Neuronal stem cell (in vitro differentiated cells): ENCODE measurements around the gene EIF2B1.

ENCODE experiments used
- DNase-seq: peaks from one replicate; pipeline ENCODE4 v3.0.0-alpha.2; 2013; ENCODE audit warnings: low spot score
- H2AFZ ChIP-seq: one replicate; pipeline ENCODE4 v1.6.1; 2013; ENCODE audit warnings: mild to moderate bottlenecking, low read length, inconsistent platforms
- H2AK5ac ChIP-seq: 2 replicates; pipeline ENCODE4 v1.6.1; 2013; ENCODE audit warnings: low read depth, mild to moderate bottlenecking, inconsistent platforms, low read length, moderate library complexity, mixed read lengths
- H2BK120ac ChIP-seq: 2 replicates; pipeline ENCODE4 v1.6.1; 2013; ENCODE audit warnings: low read depth, mild to moderate bottlenecking, inconsistent platforms, low read length, moderate library complexity, mixed read lengths
- H2BK12ac ChIP-seq: one replicate; pipeline ENCODE4 v1.6.1; 2013; ENCODE audit warnings: low read length, inconsistent platforms
- H2BK15ac ChIP-seq: 2 replicates; pipeline ENCODE4 v1.6.1; 2013; ENCODE audit warnings: mild to moderate bottlenecking, low read length, inconsistent platforms, mixed read lengths
- H2BK5ac ChIP-seq: one replicate; pipeline ENCODE4 v1.6.1; 2013; ENCODE audit warnings: inconsistent platforms, mild to moderate bottlenecking, low read length, moderate library complexity
- H3K14ac ChIP-seq: one replicate; pipeline ENCODE4 v1.6.1; 2013; ENCODE audit warnings: low read length, inconsistent platforms
- H3K18ac ChIP-seq: 2 replicates; pipeline ENCODE4 v1.6.1; 2013; ENCODE audit warnings: low read length, inconsistent platforms
- H3K23ac ChIP-seq: 2 replicates; pipeline ENCODE4 v1.6.1; 2013; ENCODE audit warnings: low read depth, mild to moderate bottlenecking, mixed read lengths, low read length, inconsistent platforms; ENCODE audit not compliant: poor library complexity
- H3K27ac ChIP-seq: replicated peaks from 3 replicates; pipeline ENCODE4 v1.5.1; 2013; ENCODE audit warnings: low read length, inconsistent platforms
- H3K27me3 ChIP-seq, 3 experiments: 2 replicates each; pipeline ENCODE4 v1.6.1; 2013; ENCODE audit warnings: low read length in 3 of 3, mild to moderate bottlenecking in 2 of 3, inconsistent platforms in 1 of 3, low read depth in 1 of 3, mixed read lengths in 1 of 3, moderate library complexity in 1 of 3; ENCODE audit not compliant: control insufficient read depth in 3 of 3, insufficient read depth in 3 of 3
- H3K36me3 ChIP-seq, 2 donors: replicated peaks in 1 of 2; 2 replicates each; pipeline ENCODE4 v1.6.1; 2013; ENCODE audit warnings: low read length in 2 of 2; ENCODE audit not compliant: control insufficient read depth in 2 of 2, insufficient read depth in 2 of 2
- H3K4ac ChIP-seq: 2 replicates; pipeline ENCODE4 v1.6.1; 2013; ENCODE audit warnings: inconsistent platforms, mild to moderate bottlenecking, low read length, moderate library complexity
- H3K4me1 ChIP-seq, 2 donors: 1 replicate in 1 of 2; 2 replicates in 1 of 2; pipeline ENCODE4 v1.6.1; 2013; ENCODE audit warnings: low read length in 2 of 2, low read depth in 1 of 2; ENCODE audit not compliant: control insufficient read depth in 2 of 2, insufficient read depth in 1 of 2
- H3K4me2 ChIP-seq: one replicate; pipeline ENCODE4 v1.6.1; 2013; ENCODE audit warnings: mild to moderate bottlenecking, low read length, inconsistent platforms; ENCODE audit not compliant: insufficient read depth, poor library complexity, severe bottlenecking
- H3K4me3 ChIP-seq, 2 donors: 2 replicates each; pipeline ENCODE4 v1.5.1; 2013; ENCODE audit warnings: low read length in 2 of 2, mild to moderate bottlenecking in 2 of 2, inconsistent platforms in 1 of 2, moderate library complexity in 1 of 2
- H3K79me1 ChIP-seq: one replicate; pipeline ENCODE4 v1.6.1; 2013; ENCODE audit warnings: low read depth, mild to moderate bottlenecking, inconsistent platforms, low read length, moderate library complexity
- H3K9ac ChIP-seq: one replicate; pipeline ENCODE4 v1.6.1; 2013; ENCODE audit warnings: mild to moderate bottlenecking, low read depth, low read length, inconsistent platforms; ENCODE audit not compliant: poor library complexity
- H3K9me3 ChIP-seq, 2 donors: replicated peaks in 1 of 2; 2 replicates each; pipeline versions ENCODE3 to v1.6.1; 2013; ENCODE audit warnings: low read length in 2 of 2, mild to moderate bottlenecking in 2 of 2, inconsistent platforms in 1 of 2, low read depth in 1 of 2, mixed read lengths in 1 of 2, moderate library complexity in 1 of 2; ENCODE audit not compliant: control insufficient read depth in 2 of 2, insufficient read depth in 1 of 2
- H4K8ac ChIP-seq: one replicate; pipeline ENCODE4 v1.6.1; 2013; ENCODE audit warnings: low read depth, mild to moderate bottlenecking, inconsistent platforms, low read length, moderate library complexity
- H4K91ac ChIP-seq: one replicate; pipeline ENCODE4 v1.6.1; 2013; ENCODE audit warnings: low read length, low read depth, mild to moderate bottlenecking, inconsistent platforms; ENCODE audit not compliant: poor library complexity
- WGBS, 2 donors: extraction: QIAGEN DNeasy Blood & Tissue Kit; methylation state at CpG; one replicate each; pipeline ENCODE4 v1.1.7; 2013; ENCODE audit warnings: missing lambda C conversion rate in 2 of 2, mixed read lengths in 1 of 2; ENCODE audit not compliant: insufficient read length in 2 of 2, insufficient replicate concordance in 1 of 2; ENCODE audit errors: extremely low coverage in 2 of 2; 5-methylcytosine and 5-hydroxymethylcytosine counted together

The EIF2B1 gene

DNA sequence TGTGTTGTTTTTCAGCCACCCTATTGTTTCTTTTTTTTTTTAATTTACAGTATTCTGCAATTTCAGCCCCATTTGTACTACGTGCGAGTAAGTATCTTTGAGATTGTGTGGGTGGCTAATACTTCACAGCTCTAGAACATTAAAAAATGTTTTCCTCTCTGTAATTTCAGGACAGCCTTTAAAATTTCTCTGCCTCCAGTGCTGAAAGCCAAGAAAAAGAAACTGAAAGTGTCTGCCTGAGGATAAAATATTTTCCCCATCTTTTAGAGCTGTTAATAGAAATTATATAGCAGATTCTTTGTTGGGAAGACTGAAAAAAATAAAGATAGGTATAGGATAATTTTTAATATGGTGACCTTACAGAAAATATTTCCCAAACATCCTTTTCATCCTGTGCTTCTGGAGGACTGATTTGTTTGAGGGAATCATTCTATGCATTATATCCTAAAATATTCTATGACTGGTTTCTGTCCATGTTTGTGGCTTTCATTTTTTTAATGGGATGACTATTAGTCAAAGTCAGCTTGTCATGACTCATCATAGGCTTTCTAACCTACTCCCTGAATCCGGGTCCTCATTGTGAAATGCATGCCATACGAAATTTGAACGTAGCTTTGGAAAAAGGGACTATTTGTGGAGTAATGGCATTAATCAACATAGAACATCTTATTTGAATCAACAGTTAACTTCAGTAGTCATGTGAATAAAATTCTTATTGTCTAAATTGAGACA is 26.7 kb upstream of the EIF2B1 start:
- Histone ChIP-seq H3K23ac (no peak overlapping the region), H3K27me3 (no peaks in the 10 kb centered on the region), H4K8ac (no peak overlapping the region), H3K4me3 (no peak overlapping the region), H4K91ac (no peak overlapping the region), H3K36me3 (peaks cover 12 to 66% of the 10 kb centered on the region in 2 donors), H2BK120ac (no peak overlapping the region), H3K9me3 (peaks cover 0 to 6% of the 10 kb centered on the region in 2 donors), H2AFZ (no peak overlapping the region), H3K4me2 (no peak overlapping the region), H2AK5ac (no peak overlapping the region), H3K4ac (no peak overlapping the region), H3K27ac (no peak overlapping the region), H2BK15ac (no peak overlapping the region), H3K14ac (no peak overlapping the region), H2BK5ac (no peak overlapping the region), H2BK12ac (no peak overlapping the region), H3K79me1 (no peaks in the 10 kb centered on the region), H3K9ac (no peak overlapping the region), H3K4me1 (no peaks in the 10 kb centered on the region), H3K18ac (no peak overlapping the region)
- no peak for DNase-seq
- WGBS, 2 donors, result no CpG with 5 or more reads among the region's 5 CpGs

DNA sequence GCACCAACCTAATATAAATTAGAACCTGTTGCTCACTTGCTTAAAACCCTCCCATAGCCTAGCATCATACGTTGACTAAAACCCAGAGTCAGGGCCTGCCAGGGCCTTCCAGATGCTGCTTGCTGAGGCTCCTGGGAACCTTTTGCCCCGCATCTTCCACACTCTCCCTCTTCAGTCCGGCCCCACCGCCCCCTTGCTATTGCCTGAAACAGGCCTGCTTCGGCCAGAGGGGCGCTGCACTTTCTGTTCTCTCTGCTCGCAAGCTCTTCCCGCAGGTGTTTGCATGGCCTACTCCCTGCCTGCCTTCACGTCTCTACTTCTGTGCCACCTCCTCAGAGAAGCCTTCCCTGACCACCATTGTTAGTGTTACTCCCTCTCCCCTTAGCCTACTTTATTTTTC is 23.7 kb upstream of the EIF2B1 start:
- H3K79me1 ChIP-seq, result no peaks in the 10 kb centered on the region
- H3K14ac ChIP-seq, result no peak overlapping the region
- H3K23ac ChIP-seq, result no peak overlapping the region
- H2AFZ ChIP-seq, result no peak overlapping the region
- no peak overlapping the region for H3K27ac ChIP-seq
- no CpG with 5 or more reads among the region's 9 CpGs for WGBS, 2 donors
- H2BK5ac ChIP-seq, result no peak overlapping the region
- H3K4ac ChIP-seq, result no peak overlapping the region
- no peak overlapping the region for H2BK120ac ChIP-seq
- DNase-seq, result no peak
- no peak overlapping the region for H2BK12ac ChIP-seq
- H2BK15ac ChIP-seq, result no peak overlapping the region
- H2AK5ac ChIP-seq, result no peak overlapping the region
- H4K8ac ChIP-seq, result no peak overlapping the region
- no peak overlapping the region for H3K9ac ChIP-seq
- no peak overlapping the region for H3K4me2 ChIP-seq
- H3K36me3 ChIP-seq, result peaks cover 20 to 84% of the 10 kb centered on the region in 2 donors
- no peak overlapping the region for H3K18ac ChIP-seq
- no peak overlapping the region for H3K4me3 ChIP-seq
- H4K91ac ChIP-seq, result no peak overlapping the region
- no peaks in the 10 kb centered on the region for H3K4me1 ChIP-seq
- H3K27me3 ChIP-seq, result no peaks in the 10 kb centered on the region
- peaks cover 0 to 2% of the 10 kb centered on the region in 2 donors for H3K9me3 ChIP-seq

- Histone ChIP-seq H3K4ac (no peak overlapping the region), H2BK12ac (no peak overlapping the region), H2BK5ac (no peak overlapping the region), H3K27me3 (no peaks in the 10 kb centered on the region), H2BK120ac (no peak overlapping the region), H3K4me2 (no peak overlapping the region), H3K4me3 (no peak overlapping the region), H3K27ac (no peak overlapping the region), H3K18ac (no peak overlapping the region), H2BK15ac (no peak overlapping the region), H3K23ac (no peak overlapping the region), H3K9ac (no peak overlapping the region), H3K9me3 (peaks cover 0 to 2% of the 10 kb centered on the region in 2 donors), H3K79me1 (no peaks in the 10 kb centered on the region), H4K8ac (no peak overlapping the region), H2AK5ac (no peak overlapping the region), H3K14ac (no peak overlapping the region), H3K4me1 (no peaks in the 10 kb centered on the region), H2AFZ (no peak overlapping the region), H3K36me3 (peaks cover 22 to 91% of the 10 kb centered on the region in 2 donors), H4K91ac (no peak overlapping the region)
- DNase-seq, result no peak
- whole genome bisulfite sequencing, 2 donors, result no CpG with 5 or more reads among the region's 4 CpGs
These were observed 22.9 kb upstream of the EIF2B1 start for GRCh38 chr12:123656392-123656791.

GRCh38 chr12:123655420-123655819 is 21.9 kb upstream of the EIF2B1 start:
- Histone ChIP-seq H3K18ac (no peak overlapping the region), H3K79me1 (no peaks in the 10 kb centered on the region), H2BK5ac (no peak overlapping the region)

More at GRCh38 chr12:123655420-123655819, 21.9 kb upstream of the EIF2B1 start:
- no peak for DNase-seq
- Histone ChIP-seq H2BK120ac (no peak overlapping the region), H2BK12ac (no peak overlapping the region), H3K27me3 (no peaks in the 10 kb centered on the region), H4K91ac (no peak overlapping the region), H3K27ac (no peak overlapping the region), H2AFZ (no peak overlapping the region), H2AK5ac (no peak overlapping the region), H2BK15ac (no peak overlapping the region), H3K23ac (no peak overlapping the region), H3K9ac (peak overlapping the region; percentile 44), H4K8ac (no peak overlapping the region), H3K4me3 (no peak overlapping the region), H3K4me2 (no peak overlapping the region), H3K36me3 (peaks cover 22 to 92% of the 10 kb centered on the region in 2 donors), H3K9me3 (peaks cover 0 to 2% of the 10 kb centered on the region in 2 donors), H3K14ac (no peak overlapping the region), H3K4ac (no peak overlapping the region), H3K4me1 (no peaks in the 10 kb centered on the region)
- WGBS, 2 donors, result no CpG with 5 or more reads among the region's 5 CpGs
